ENCODE measurements around the gene MBP. TPM values are rescaled to one million over a fixed set of nuclear protein-coding genes. Genes with fewer than 3 reads are reported as not detected.
"Not testable (repeated sequence)": the region's sequence is repeated elsewhere in the genome, so short reads cannot be mapped to it uniquely, and the experiment has no call there.

MBP gene
- total RNA-seq, 2 experiments from 2014 or later: 35.9 to 36.6 TPM

DNA sequence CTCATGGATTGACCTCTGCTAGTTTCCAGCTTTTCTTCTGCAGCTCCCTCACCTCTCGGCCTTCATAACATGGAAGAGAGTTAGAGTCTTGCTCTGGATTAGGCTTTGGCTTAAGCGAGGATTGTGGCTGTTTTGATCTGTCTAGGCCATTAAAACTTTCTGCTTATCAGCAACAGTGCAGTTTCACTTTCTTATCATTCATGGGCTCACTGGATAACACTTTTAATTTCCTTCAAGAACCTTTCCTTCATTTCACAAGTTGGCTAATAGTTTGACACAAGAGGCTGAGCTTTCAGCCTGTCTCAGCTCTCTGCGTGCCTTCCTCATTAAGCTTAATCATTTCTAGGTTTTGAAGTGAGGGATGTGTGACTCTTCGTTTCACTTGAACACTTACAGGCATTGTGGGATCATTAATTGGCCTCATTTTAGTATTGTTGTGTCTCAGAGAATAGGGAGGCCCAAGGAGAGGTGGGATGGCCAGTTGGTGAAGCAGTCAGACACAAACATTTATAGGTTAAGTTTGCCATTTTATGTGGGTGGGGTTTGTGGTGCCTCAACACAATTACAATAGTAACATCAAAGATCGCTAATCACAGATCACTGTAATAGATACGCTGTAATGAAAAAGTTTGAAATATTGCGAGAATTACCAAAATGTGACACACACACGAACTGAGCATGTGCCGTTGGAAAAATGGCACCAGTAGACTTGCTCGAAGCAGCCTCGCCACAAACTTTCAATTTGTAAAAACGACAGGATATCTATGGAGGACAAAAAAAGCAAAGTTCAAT, 180.9 kb downstream of the MBP start:
- no peaks in the 10 kb centered on the region for H3K9me3 Mint-ChIP-seq
- peaks cover 11% of the 10 kb centered on the region for H3K4me1 Mint-ChIP-seq (ENCODE audit: low read depth)
- no peak for DNase-seq
- H3K27me3 Mint-ChIP-seq (ENCODE audit: low read depth): no peaks in the 10 kb centered on the region
- intact Hi-C loops (cut with micrococcal nuclease): no loop called here
- CTCF ChIA-PET: no interaction called here
- peaks cover 27% of the 10 kb centered on the region for H3K36me3 Mint-ChIP-seq (ENCODE audit: low read depth)
- no peak overlapping the region for H3K4me3 Mint-ChIP-seq
- H3K27ac Mint-ChIP-seq: peak overlapping the region; percentile 39

DNA sequence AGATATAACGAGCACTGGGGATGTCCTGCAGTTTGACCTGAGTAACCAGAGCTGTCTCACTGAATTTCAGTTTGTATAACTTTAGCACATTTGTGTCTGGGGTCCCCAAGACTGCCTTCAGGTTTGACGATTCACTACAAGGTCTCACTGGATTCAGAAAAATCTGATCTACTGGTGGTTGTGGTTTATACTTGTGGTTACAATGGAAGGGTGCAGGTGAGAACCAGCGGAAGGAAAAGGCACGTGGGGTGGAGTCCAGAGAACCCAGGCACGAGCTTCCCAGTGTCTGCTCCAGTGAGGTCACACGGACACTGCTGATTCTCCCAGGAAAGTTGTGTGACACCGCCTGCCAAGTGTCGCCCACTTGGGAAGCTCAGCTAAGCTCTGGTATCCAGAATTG, 184.2 kb downstream of the MBP start:
- CTCF ChIA-PET: interaction anchor here (0.6 kb wide), 1 partner anchor 810 kb away, joined by 3 read pairs; no protein-coding TSS in a partner anchor
- H3K4me3 Mint-ChIP-seq: no peak overlapping the region
- no peaks in the 10 kb centered on the region for H3K27me3 Mint-ChIP-seq (ENCODE audit: low read depth)
- H3K27ac Mint-ChIP-seq: no peak overlapping the region
- intact Hi-C loops (cut with micrococcal nuclease): no loop called here
- peaks cover 41% of the 10 kb centered on the region for H3K36me3 Mint-ChIP-seq (ENCODE audit: low read depth)
- H3K9me3 Mint-ChIP-seq: peaks cover 2% of the 10 kb centered on the region
- DNase-seq: no peak
- H3K4me1 Mint-ChIP-seq (ENCODE audit: low read depth): peaks cover 11% of the 10 kb centered on the region

DNA sequence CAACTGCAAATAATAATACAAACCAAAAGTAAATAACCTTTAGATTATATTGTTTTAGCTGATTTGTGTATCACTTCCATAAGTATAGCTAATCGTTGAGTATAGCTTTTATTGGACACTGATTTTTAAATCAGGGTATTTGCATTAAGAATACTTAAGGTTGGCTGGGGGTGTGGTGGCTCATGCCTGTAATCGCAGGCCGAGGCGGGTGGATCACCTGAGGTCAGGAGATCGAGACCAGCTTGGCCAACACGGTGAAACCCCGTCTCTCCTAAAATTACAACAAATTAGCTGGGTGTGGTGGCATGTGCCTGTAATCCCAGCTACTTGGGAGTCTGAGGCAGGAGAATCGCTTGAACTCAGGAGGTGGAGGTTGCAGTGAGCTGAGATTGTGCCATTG, 188.2 kb downstream of the MBP start:
- peaks cover 11% of the 10 kb centered on the region for H3K4me1 Mint-ChIP-seq (ENCODE audit: low read depth)
- peaks cover 36% of the 10 kb centered on the region for H3K36me3 Mint-ChIP-seq (ENCODE audit: low read depth)
- H3K4me3 Mint-ChIP-seq; H3K9me3 Mint-ChIP-seq; H3K27ac Mint-ChIP-seq; H3K27me3 Mint-ChIP-seq (ENCODE audit: low read depth); DNase-seq; intact Hi-C loops (cut with micrococcal nuclease): not testable (repeated sequence)
- CTCF ChIA-PET: interaction anchor here (0.7 to 1.2 kb wide), 2 partner anchors 22 to 38 kb away, joined by 3 read pairs; no protein-coding TSS in a partner anchor

DNA sequence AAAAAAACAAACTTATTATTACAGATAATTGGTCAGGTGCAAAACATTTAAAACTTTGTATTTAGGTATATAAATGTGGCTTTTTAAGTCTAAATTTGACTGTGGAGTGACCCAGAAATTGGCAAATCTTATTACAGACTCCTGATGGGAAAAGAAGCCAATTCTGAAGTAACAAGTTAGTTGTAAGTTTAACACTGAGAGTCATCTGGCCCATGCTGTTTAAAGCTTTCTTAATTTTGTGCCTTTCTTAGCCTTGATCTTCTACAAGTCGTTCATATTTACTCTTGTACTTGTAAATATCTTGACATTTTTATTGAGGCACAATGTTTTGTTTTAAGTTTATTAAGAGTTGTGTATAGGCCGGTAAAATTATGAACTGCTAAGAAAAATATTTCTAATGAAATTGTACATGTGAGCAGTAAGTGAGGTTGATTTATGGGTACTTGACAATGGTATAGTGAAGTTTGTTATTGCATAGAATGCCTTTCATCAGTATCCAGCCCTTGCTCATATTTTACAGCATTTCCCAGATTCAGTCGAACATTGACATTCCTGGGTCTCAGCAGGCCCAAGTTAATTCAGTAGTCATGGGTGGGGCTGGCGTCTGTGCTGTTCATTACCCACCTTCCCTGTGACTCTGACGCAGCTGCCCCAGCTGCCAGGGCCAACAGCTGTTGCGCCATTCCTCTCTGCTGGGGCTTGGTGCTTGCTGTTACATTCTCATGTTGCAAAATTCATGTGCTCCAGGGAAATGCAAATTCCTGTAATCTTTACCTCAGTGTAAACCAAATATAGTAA, 188.8 kb downstream of the MBP start:
- Mint-ChIP-seq H3K9me3 (peaks cover 2% of the 10 kb centered on the region), H3K27ac (no peak overlapping the region), H3K36me3 (ENCODE audit: low read depth) (peaks cover 35% of the 10 kb centered on the region), H3K4me1 (ENCODE audit: low read depth) (peaks cover 11% of the 10 kb centered on the region), H3K4me3 (no peak overlapping the region), H3K27me3 (ENCODE audit: low read depth) (no peaks in the 10 kb centered on the region)
- no peak for DNase-seq
- intact Hi-C loops (cut with micrococcal nuclease): no loop called here
- CTCF ChIA-PET: interaction anchor here (0.7 to 1.2 kb wide), 2 partner anchors 22 to 39 kb away, joined by 3 read pairs; no protein-coding TSS in a partner anchor

DNA sequence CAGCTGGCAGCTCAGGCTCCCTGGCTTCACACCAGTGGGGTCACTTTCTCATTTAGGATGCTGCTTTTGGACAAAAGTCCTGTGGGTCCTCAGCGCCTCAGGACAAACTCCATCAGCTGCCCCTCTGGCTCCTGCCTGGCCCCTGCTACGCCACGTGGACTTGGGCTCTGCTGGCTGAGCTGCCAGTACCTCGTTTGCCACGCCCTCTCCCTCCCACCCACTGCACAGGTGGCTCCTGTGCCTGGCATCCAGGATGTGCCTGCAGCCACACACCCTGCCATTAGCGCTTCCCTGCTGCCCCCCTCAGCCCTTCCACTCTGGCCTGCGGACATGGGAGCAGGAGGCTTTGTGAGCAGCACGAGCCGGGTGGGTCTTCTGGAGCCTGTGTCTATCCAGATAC, 191.3 kb downstream of the MBP start:
- DNase-seq: no peak
- CTCF ChIA-PET: interaction anchor here (1.5 kb wide), 1 partner anchor 42 kb away, joined by 4 read pairs; no protein-coding TSS in a partner anchor
- Mint-ChIP-seq H3K4me3 (no peak overlapping the region), H3K36me3 (ENCODE audit: low read depth) (peaks cover 25% of the 10 kb centered on the region), H3K9me3 (peaks cover 2% of the 10 kb centered on the region), H3K27ac (no peak overlapping the region), H3K4me1 (ENCODE audit: low read depth) (no peaks in the 10 kb centered on the region), H3K27me3 (ENCODE audit: low read depth) (no peaks in the 10 kb centered on the region)
- intact Hi-C loops (cut with micrococcal nuclease): no loop called here

DNA sequence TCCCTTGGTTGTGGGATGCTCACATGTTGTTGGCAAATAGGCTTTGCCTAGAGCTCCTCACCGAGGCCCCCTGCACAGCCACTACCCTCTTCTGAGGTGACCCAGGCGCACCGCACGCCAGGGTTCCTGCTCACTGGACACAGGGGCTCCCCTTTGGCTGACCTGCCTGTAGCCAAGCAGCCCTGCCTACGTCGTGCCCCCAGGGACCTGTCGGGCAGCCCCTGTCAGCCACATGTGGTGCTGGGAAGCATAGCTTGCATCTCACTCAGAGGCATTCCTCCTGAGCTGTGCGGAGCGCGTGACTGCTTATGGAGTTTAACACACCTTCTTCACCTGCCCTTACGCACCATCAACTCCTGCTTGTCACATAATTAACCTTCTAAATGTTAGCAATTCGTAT, 194.0 kb downstream of the MBP start:
- CTCF ChIA-PET: interaction anchor here (1.5 kb wide), 1 partner anchor 136 kb away, joined by 3 read pairs; no protein-coding TSS in a partner anchor
- DNase-seq: no peak
- Mint-ChIP-seq H3K4me3 (no peak overlapping the region), H3K27me3 (ENCODE audit: low read depth) (no peaks in the 10 kb centered on the region), H3K4me1 (ENCODE audit: low read depth) (no peaks in the 10 kb centered on the region), H3K9me3 (no peaks in the 10 kb centered on the region), H3K27ac (no peak overlapping the region), H3K36me3 (ENCODE audit: low read depth) (peaks cover 20% of the 10 kb centered on the region)
- intact Hi-C loops (cut with micrococcal nuclease): no loop called here

DNA sequence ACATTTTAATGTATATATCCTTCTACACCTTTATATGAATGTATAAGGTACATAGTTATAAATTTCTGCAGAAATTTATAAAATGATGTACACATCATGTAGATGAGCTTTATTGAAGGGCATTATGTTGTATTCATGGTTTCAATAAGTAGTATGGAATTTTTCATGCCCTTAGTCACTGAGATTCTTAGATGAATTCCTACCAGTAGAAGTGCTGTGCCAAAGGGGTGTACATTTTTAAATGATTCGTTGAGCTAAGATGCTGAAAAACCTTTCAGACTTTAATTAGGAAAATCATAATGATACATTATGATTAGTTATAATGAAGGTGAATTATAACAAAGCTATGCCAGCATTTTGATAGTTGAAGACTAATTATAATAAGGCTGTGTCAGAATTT, 195.0 kb downstream of the MBP start:
- Mint-ChIP-seq H3K27ac (no peak overlapping the region), H3K9me3 (no peaks in the 10 kb centered on the region), H3K4me3 (no peak overlapping the region), H3K4me1 (ENCODE audit: low read depth) (no peaks in the 10 kb centered on the region), H3K36me3 (ENCODE audit: low read depth) (peaks cover 21% of the 10 kb centered on the region), H3K27me3 (ENCODE audit: low read depth) (no peaks in the 10 kb centered on the region)
- no peak for DNase-seq
- CTCF ChIA-PET: interaction anchor here (0.9 to 1.5 kb wide), 3 partner anchors 45 to 135 kb away, joined by 3 read pairs; no protein-coding TSS in a partner anchor
- intact Hi-C loops (cut with micrococcal nuclease): no loop called here

DNA sequence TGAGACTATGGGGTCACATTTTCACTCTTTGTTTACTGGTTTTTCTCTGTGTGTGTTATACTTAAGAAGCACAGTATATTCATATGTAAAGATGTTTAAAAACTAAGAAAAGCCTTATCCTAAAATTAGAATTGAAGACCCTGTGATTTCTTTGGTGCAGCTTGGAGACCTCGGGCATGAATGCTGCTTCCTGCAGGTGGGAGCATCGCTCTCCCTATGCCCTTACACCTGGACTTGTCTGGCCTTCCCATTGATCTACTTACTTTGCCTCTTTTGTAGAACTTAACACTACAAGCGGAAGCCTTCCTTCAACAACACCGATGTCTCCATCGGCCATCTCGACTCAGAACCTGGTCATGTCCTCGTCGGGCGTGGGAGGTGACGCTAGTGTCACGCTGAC, 195.7 kb downstream of the MBP start:
- H3K27ac Mint-ChIP-seq: no peak overlapping the region
- DNase-seq: no peak
- CTCF ChIA-PET: interaction anchor here (1.3 to 1.5 kb wide), 2 partner anchors 50 to 134 kb away, joined by 3 read pairs; no protein-coding TSS in a partner anchor
- H3K9me3 Mint-ChIP-seq: no peaks in the 10 kb centered on the region
- peaks cover 21% of the 10 kb centered on the region for H3K36me3 Mint-ChIP-seq (ENCODE audit: low read depth)
- intact Hi-C loops (cut with micrococcal nuclease): no loop called here
- no peaks in the 10 kb centered on the region for H3K27me3 Mint-ChIP-seq (ENCODE audit: low read depth)
- H3K4me3 Mint-ChIP-seq: no peak overlapping the region
- no peaks in the 10 kb centered on the region for H3K4me1 Mint-ChIP-seq (ENCODE audit: low read depth)

DNA sequence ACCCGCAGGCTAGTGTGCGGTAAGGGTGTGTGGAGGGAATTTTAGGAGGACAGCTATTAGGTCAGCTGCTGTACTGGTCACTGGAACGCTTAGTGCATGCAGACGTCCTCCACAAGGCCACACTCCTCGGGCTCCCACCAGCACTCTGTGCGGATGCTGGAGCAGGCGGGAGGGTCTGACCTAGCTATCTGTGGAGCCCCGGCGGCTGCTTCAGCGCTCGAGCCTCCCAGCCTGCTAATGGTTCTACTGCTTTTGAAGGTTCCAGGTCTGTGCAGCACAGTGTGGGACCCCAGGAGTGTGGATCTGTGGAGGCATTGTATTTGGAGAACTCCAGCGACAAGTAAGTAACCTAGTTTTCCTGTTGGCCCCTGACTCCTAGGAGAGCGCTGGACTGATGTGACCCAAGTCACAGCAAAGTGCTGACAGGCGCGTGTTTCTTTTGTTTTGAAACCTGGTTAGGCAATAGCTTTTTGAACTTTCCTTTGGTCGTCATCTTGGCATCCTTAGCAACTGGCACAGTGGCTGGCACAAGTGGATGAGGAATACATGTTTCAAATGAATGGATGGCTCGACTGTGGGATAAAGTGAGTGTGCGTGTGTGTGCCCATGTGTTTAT, 196.8 kb downstream of the MBP start:
- Mint-ChIP-seq H3K4me1 (ENCODE audit: low read depth) (no peaks in the 10 kb centered on the region), H3K27ac (no peak overlapping the region), H3K36me3 (ENCODE audit: low read depth) (peaks cover 22% of the 10 kb centered on the region), H3K27me3 (ENCODE audit: low read depth) (no peaks in the 10 kb centered on the region), H3K9me3 (no peaks in the 10 kb centered on the region), H3K4me3 (no peak overlapping the region)
- intact Hi-C loops (cut with micrococcal nuclease): no loop called here
- no peak for DNase-seq
- CTCF ChIA-PET: interaction anchor here (0.5 to 0.8 kb wide), 2 partner anchors 60 to 133 kb away, joined by 3 to 5 read pairs; no protein-coding TSS in a partner anchor

DNA sequence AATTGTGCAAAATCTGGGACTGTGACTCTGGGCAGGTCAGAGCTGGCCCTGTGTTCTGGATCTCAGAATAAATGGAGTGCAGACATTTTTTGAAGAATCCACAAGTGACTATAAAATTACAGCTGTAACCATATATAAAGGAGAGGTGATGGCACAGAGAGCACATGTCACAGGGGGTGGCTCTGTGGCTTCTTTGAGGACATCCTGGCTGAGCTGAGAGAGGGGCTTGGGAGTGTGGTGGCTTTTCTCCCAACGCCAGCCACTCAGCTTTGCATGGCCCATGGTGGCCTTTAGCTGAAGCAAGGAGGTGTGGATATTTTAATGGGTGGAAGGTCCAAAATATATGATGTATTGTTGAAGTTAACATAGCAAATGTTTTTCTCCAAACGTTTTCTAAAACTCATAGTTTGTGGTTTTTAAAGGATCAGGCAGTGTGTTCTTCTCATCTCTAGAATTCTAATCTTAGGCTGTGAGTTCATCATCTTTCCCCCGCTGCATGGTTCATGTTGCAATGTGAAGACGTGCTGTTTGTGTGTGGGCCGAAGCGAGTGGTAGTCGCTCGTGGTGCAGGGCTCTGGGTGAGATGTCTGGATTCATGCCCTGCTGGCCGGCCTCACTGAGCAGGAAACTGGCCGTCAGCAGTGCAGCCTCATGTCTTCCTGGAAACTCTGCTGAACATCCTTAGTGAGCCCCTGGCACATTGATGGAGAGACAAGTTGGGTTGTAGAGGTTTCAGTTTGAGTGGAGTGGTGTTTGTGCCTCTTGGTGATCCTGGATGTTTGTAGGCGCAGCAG, 200.4 kb downstream of the MBP start:
- no peak overlapping the region for H3K27ac Mint-ChIP-seq
- no peak overlapping the region for H3K4me3 Mint-ChIP-seq
- H3K9me3 Mint-ChIP-seq: no peaks in the 10 kb centered on the region
- intact Hi-C loops (cut with micrococcal nuclease): no loop called here
- no peak for DNase-seq
- H3K27me3 Mint-ChIP-seq (ENCODE audit: low read depth): no peaks in the 10 kb centered on the region
- CTCF ChIA-PET: no interaction called here
- peaks cover 36% of the 10 kb centered on the region for H3K36me3 Mint-ChIP-seq (ENCODE audit: low read depth)
- H3K4me1 Mint-ChIP-seq (ENCODE audit: low read depth): peaks cover 2% of the 10 kb centered on the region

DNA sequence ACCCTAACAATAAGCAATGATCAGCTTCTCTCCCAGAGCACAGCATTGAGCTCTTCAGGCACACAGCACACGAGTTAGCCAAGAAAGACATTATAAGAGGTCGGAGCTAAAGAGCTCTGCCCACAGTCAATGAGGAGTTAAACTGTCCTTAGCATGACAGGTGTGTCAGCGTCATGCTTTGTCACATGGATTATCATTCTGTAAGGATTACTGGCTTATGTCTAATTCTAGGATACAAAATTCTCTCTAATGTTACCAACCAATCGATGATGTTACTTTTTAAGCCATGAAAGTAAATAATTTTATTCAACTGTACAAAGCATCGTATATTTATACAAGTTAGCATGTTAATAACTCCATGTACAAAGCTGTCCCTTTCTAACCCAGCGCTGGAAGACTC, 201.4 kb downstream of the MBP start:
- peaks cover 2% of the 10 kb centered on the region for H3K4me1 Mint-ChIP-seq (ENCODE audit: low read depth)
- H3K27me3 Mint-ChIP-seq (ENCODE audit: low read depth): no peaks in the 10 kb centered on the region
- intact Hi-C loops (cut with micrococcal nuclease): no loop called here
- H3K27ac Mint-ChIP-seq: no peak overlapping the region
- H3K36me3 Mint-ChIP-seq (ENCODE audit: low read depth): peaks cover 33% of the 10 kb centered on the region
- no peak for DNase-seq
- CTCF ChIA-PET: interaction anchor here (0.6 to 1.1 kb wide), 2 partner anchors 9 to 363 kb away, joined by 3 to 8 read pairs; no protein-coding TSS in a partner anchor
- H3K9me3 Mint-ChIP-seq: no peaks in the 10 kb centered on the region
- H3K4me3 Mint-ChIP-seq: no peak overlapping the region
